K562 (cell line): Measurements from ENCODE around the gene ZDHHC14. TPM values are rescaled to one million over a fixed set of nuclear protein-coding genes. Genes with fewer than 3 reads are reported as not detected.

Experiments
- DEAF1 ChIP-seq: fragments of 450-650 bp; formaldehyde crosslinking; IDR thresholded peaks from 2 replicates; pipeline ENCODE4 v1.4.0; 2020; ENCODE audit warnings: mild to moderate bottlenecking, moderate library complexity
- EHMT2 ChIP-seq: fragments of 450-650 bp; IDR thresholded peaks from 2 replicates; pipeline ENCODE4 v1.6.1; 2018; ENCODE audit warnings: antibody characterized with exemption
- GATAD2A ChIP-seq: fragments of 450-650 bp; IDR thresholded peaks from 2 replicates; pipeline ENCODE4 v1.6.1; 2017
- HDAC6 ChIP-seq: IDR thresholded peaks from 2 replicates; pipeline ENCODE4 v1.6.1; 2012; ENCODE audit warnings: low read depth, mild to moderate bottlenecking, control low read depth, inconsistent platforms, low read length, moderate library complexity
- HIVEP1 ChIP-seq: fragments of 250-450 bp; sonication (Bioruptor Pico); IDR thresholded peaks from 2 replicates; pipeline ENCODE4 v1.4.0; 2020; ENCODE audit warnings: mild to moderate bottlenecking
- ILF3 ChIP-seq: fragments of 450-650 bp; IDR thresholded peaks from 2 replicates; pipeline ENCODE4 v1.6.1; 2018; ENCODE audit warnings: antibody characterized with exemption, mild to moderate bottlenecking, moderate library complexity, borderline replicate concordance
- JUN ChIP-seq, 2 experiments: sonication (generic) in 1 of 2; formaldehyde crosslinking in 1 of 2; IDR thresholded peaks; 2 replicates each; pipeline versions ENCODE4 v1.6.1 to v1.8.0; 2012 to 2022; ENCODE audit warnings: borderline replicate concordance in 2 of 2, mild to moderate bottlenecking in 2 of 2, improper control_type of control experiment in 1 of 2, low read depth in 1 of 2, low read length in 1 of 2, missing genetic modification reagents in 1 of 2
- KLF6 ChIP-seq: fragments of 250-450 bp; sonication (Bioruptor Pico); IDR thresholded peaks from 2 replicates; pipeline ENCODE4 v1.4.0; 2020; ENCODE audit warnings: mild to moderate bottlenecking, moderate library complexity, borderline replicate concordance
- MEF2D ChIP-seq: conservative IDR thresholded peaks from 2 replicates; pipeline ENCODE4 v1.6.1; 2016; ENCODE audit warnings: low read depth, missing genetic modification characterization, missing compliant biosample characterization
- POLR2H ChIP-seq: IDR thresholded peaks from 2 replicates; pipeline ENCODE4 v1.6.1; 2016; ENCODE audit warnings: missing genetic modification characterization, low read depth, mild to moderate bottlenecking, control low read depth, missing compliant biosample characterization, moderate library complexity
- SMARCC2 ChIP-seq: fragments of 450-650 bp; IDR thresholded peaks from 2 replicates; pipeline ENCODE4 v1.6.1; 2017; ENCODE audit warnings: antibody characterized with exemption, moderate library complexity, mild to moderate bottlenecking, low read depth
- TFAM ChIP-seq: fragments of 250-450 bp; sonication (Bioruptor Pico); conservative IDR thresholded peaks from 2 replicates; pipeline ENCODE4 v1.5.0; 2021; ENCODE audit warnings: mild to moderate bottlenecking, moderate library complexity
- TRIM28 ChIP-seq: fragments of 450-650 bp; IDR thresholded peaks from 2 replicates; pipeline ENCODE4 v1.6.1; 2017
- UBTF ChIP-seq, 2 experiments: IDR thresholded peaks; 2 replicates each; pipeline ENCODE4 v1.6.1; 2012; ENCODE audit warnings: improper control_type of control experiment in 2 of 2, low read depth in 2 of 2, low read length in 2 of 2, borderline replicate concordance in 1 of 2
- ZBTB5 ChIP-seq: fragments of 450-650 bp; IDR thresholded peaks from 2 replicates; pipeline ENCODE4 v1.6.1; 2017; ENCODE audit warnings: antibody characterized with exemption
- ZNF431 ChIP-seq: sonication (generic); formaldehyde crosslinking; IDR thresholded peaks from 2 replicates; pipeline ENCODE4 v1.8.0; 2022; ENCODE audit warnings: mild to moderate bottlenecking, missing genetic modification reagents
- polyA plus RNA-seq, 8 experiments: library from polyadenylated mRNA; depleted of rRNA in 4 of 8; stranded (reverse) in 5 of 8; unstranded in 3 of 8; fragments of >200 nt; fragmentation: Nextera tagmentation in 2 of 8; fragmentation: Illumina TruSeq in 1 of 8; extraction: Ambion mirVana in 2 of 8; extraction: Trizol in 1 of 8; gene quantifications; 2 replicates each; pipeline versions ENCODE4 v1.2.1 to v1.2.3, GENCODE V29; 2011 to 2014; ENCODE audit warnings: inconsistent platforms in 1 of 8, missing spikeins in 1 of 8
- total RNA-seq, 7 experiments: library from RNA; depleted of rRNA in 6 of 7; stranded (reverse); fragments of >200 nt in 6 of 7; fragmentation: Illumina TruSeq in 2 of 7; extraction: Trizol in 2 of 7; gene quantifications; 2 replicates each; pipeline versions ENCODE4 v1.2.1 to v1.2.3, GENCODE V29; 2011 to 2021; ENCODE audit warnings: low replicate concordance in 1 of 7

Gene ZDHHC14
- total and polyA plus RNA-seq, 9 of the 15 experiments (the other 6 are each of a cell fraction or from before 2014, with no cell fraction given), result 0.92 to 23.1 (median 13.8) TPM

GRCh38 chr6:157392927-157393668 lies 12.1 kb downstream of the ZDHHC14 start (continued):
- 0 out of 2 replicates have a peak, but pooled peaks have one; percentile 35 for TF ChIP-seq DEAF1 (CRISPR knock-in tag)
- no peak for TF ChIP-seq HIVEP1 (CRISPR knock-in tag)
- TF ChIP-seq UBTF (IDR thresholded peaks at IDR 0.05; ENCODE audit: borderline replicate concordance in 1 of 2, low read depth in 2 of 2, low read length in 2 of 2), result no peak
- 0 out of 2 replicates have a peak, but pooled peaks have one; percentile 31 for TF ChIP-seq ZNF431 (CRISPR knock-in tag)
- TF ChIP-seq SMARCC2, result peak; percentile 75; the same call in 1 of the 2 replicates
- peak; percentile 73 for TF ChIP-seq MEF2D (tag)
- TF ChIP-seq KLF6 (CRISPR knock-in tag), result peak; percentile 4; the same call in 1 of the 2 replicates
- peak; percentile 14; the same call in 1 of the 2 replicates for TF ChIP-seq JUN (IDR thresholded peaks at IDR 0.05; ENCODE audit: borderline replicate concordance, low read depth, low read length)
- no peak for TF ChIP-seq JUN (CRISPR knock-in tag; IDR thresholded peaks at IDR 0.05; ENCODE audit: borderline replicate concordance)
- no peak for TF ChIP-seq POLR2H
- peak; percentile 47 for TF ChIP-seq EHMT2
- TF ChIP-seq HDAC6, result no peak
- no peak for TF ChIP-seq TRIM28
- peak; percentile 79; the same call in 1 of the 2 replicates for TF ChIP-seq GATAD2A
- TF ChIP-seq ZBTB5, result no peak
- no peak for TF ChIP-seq TFAM (CRISPR knock-in tag)
- TF ChIP-seq ILF3, result 0 out of 2 replicates have a peak, but pooled peaks have one; percentile 12
